Activated CD4-positive, alpha-beta T cell treated with anti-CD3 and anti-CD28 coated beads, Interleukin-2, amount 50 U/mL, for 4 hours (primary cell): Measurements from ENCODE around the gene OGFR.
"Not testable (repeated sequence)": the region's sequence is repeated elsewhere in the genome, so short reads cannot be mapped to it uniquely, and the experiment has no call there.

Experiments used
- DNase-seq, 2 experiments: peaks; one replicate each; pipeline ENCODE4 v3.0.0-alpha.2; 2020

The OGFR gene

DNA sequence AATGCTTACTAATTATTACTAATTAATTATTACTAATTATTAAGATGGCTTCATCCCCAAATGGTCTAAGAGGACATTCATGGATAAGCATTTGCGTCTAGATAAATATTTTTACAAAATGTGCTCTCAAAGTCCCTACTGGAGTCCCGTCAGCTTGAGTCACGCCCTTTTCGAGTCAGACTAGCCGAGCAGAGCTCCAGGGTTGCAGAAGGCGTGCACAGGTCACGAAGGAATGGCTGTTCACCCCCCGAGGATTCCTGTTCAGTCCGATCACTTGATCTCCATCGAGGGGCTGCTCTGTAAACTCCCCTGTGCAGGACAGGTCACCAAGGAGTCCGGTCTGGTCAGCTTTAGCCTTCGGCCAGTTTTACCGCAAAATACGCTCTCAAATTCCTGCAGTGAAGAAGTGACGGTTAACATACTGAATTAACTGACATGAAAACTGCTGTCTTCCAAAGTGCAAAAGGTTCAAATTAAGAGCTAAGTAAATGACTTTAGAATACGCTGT is 37.1 kb downstream of the OGFR start:
- DNase-seq = no peak

DNA sequence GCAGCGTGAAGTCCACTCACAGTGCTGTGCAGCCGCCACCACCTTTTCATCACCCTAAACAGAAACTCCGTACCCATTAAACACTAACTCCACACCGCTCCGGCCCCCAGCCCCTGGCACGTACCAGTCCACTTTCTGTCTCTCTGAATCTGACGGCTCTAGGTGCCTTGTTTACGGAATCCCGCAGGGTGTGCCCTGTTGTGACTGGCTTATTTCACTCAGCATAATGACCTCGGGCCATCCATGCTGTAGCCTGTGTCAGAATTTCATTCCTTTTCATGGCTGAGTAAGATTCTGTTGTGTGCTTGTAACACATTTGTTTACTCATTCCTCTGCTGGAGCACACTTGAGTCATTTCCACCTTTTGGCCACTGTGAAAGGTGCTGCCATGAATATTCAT is 39.0 kb downstream of the OGFR start:
- no peak for DNase-seq

DNA sequence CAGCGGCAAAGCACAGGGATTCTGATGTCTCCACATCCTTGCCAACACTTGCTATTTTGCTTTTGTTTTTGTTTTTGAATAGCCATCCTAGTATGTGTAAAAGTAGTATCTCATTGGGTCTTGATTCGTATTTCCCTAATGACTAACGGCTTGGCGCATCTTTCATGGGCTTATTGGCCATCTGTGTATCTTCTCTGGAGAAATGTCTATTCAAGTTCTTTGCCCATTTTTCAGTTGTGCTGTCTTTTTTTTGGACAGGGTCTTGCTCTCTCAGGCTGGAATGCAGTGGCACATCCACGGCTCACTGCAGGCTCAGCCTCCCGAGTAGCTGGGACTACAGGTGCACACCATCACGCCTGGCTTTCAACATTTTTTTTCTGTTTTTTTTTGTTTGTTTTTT is 39.5 kb downstream of the OGFR start:
- DNase-seq = no peak

DNA sequence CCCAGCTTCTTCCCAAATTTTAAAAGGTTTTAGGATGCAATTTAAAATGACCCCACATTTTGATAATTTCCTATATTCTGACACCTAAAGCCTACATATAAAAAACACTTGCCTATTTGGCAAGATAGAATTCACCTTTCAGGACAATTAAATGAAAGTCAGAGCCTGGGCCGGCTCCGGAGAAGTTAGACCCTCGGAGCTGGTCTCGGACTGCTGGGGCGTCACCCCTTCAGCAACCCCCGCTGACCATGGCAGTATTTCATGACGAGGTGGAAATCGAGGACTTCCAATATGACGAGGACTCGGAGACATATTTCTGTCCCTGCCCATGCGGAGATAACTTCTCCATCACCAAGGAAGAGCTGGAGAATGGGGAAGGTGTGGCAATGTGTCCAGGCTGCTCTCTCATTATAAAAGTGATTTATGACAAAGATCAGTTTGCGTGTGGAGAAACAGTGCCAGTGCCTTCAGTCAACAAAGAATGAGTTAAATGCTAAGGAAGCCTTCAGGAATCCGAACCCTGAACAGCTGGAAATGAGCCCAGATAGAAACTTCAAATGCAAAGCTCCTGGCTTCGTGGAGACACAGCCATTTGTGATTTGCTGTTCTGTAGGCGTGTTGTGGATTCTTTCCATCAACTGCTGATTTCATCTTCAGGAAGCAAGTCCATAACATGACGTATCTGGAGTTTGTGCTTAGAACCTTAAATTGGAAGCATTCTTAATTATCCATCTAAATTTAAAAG is 41.0 kb downstream of the OGFR start:
- DNase-seq = no peak

DNA sequence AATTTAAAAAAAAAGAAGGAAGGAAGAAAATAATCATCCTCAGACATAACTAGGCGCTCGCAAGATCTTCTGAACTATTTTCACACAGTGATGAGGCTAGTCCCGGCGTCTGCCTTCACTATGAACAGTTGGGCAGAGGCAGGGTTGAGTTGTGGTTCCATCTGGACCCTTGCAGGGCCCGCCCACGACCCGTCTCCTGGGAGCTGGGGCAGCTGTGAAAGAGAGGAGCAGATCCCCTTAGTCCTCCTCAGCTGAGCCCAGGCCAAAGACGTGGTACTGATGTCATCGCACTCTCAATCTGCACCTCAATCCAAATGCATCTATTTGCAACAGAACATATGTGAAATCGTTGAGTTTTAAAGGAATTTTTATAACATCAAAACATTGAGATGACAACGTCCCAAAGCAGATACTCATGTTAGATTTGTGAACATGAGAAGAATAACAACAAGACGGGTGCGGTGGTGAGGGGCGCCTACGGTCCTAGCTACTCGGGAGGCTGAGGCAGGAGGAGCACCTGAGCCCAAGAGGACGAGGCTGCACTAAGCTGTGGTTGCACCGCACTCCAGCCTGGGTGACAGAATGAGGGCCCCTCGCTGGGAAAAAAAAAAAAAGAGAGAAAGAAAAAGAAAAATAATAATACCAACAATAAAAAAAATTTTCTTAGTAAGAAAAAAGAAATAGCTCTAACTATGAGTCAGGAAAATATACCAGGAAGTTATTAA is 41.7 kb downstream of the OGFR start:
- DNase-seq = no peak

DNA sequence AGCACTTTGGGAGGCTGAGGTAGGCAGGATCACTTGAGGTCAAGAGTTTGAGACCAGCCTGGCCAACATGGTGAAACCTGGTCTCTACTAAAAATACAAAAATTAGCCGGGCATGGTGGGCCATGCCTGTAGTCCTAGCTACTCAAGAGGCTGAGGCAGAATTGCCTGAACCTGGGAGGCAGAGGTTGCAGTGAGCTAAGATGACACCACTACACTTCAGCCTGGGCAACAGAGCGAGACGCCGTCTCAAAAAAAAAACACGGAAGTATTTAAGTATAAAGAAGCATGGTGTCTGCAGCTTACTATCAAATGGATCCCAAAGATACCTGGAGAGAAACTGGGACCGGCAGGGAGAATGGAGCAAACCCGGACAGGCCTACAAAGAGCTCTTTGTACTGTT is 44.3 kb downstream of the OGFR start:
- not testable (repeated sequence) for DNase-seq

DNA sequence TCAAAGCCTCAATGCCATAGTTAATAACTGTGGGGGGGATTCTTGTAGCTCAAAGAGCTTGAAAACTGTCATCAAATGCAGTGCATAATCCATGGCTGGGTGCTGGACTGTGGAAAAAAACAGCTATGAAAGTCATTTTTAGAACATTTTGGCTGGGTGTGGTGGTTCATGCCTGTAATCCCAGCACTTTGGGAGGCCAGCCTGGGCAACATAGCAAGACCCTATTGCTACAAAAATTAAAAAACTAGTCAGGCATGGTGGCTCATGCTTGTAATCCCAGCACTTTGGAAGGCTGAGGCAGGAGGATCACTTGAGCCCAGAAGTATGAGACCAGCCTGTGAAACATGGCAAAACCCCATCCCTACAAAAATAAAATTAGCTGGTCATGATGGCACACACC is 44.8 kb downstream of the OGFR start:
- no peak for DNase-seq

DNA sequence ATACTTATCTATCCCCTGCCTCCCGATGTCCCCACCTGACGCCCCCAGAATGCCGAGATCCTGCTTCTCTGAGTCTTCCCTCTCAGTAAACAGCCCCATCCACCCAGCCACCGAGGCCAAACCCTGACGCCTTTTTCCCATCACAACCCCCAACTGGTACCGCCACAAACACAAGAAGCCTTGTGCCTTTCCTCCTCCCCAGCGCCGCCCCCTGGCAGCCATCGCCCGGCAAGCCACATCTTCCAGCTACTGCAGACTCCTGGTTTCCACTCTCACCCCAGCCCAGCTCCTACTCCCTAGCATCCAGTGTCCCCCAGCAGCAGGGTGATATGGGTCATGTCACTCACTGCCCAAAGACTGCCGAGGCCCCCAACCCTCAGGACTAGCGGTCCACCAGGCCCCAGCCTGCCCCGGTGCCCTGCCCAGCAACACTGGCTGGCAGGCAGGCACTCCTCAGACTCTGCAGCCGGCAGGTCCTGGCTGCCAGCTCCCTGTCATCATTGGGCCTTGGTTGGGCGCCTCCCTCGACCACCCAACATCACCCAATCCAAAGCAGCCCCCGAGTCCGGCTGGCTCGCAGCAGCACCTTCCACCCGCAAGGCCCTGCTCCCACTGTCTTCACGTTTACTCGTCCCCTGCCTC is 45.8 kb downstream of the OGFR start:
- no peak for DNase-seq

DNA sequence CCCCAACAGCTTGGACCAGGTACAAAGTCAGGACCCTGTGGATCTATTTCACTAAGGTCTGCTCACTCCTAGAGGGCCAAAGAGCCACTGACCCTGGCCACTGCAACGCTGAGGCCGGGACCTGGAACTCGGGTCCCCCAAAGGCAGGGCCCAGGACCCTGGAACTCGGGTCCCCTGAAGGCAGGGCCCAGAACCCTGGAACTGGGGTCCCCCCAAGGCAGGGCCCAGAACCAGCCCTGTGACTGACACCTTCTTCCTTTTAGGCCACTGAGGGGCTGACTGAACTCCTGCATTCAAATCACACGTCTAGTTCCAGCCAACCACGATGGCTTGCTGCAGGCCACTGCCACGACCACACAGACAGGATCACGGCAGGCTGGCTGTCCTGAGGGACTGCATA is 47.6 kb downstream of the OGFR start:
- no peak for DNase-seq

DNA sequence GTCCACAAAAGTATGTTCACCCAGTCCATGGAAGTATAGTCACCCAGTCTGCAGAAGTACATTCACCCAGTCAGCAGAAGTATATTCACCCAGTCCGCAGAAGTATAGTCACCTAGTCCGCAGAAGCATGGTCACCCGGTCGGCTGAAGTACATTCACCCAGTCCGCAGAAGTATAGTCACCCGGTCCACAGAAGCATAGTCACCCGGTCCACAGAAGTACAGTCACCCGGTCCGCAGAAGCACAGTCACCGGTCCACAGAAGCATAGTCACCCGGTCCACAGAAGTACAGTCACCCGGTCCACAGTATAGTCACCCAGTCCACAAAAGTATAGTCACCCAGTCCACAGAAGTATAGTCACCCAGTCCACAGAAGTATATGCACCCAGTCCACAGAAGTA is 48.2 kb downstream of the OGFR start:
- DNase-seq = no peak

DNA sequence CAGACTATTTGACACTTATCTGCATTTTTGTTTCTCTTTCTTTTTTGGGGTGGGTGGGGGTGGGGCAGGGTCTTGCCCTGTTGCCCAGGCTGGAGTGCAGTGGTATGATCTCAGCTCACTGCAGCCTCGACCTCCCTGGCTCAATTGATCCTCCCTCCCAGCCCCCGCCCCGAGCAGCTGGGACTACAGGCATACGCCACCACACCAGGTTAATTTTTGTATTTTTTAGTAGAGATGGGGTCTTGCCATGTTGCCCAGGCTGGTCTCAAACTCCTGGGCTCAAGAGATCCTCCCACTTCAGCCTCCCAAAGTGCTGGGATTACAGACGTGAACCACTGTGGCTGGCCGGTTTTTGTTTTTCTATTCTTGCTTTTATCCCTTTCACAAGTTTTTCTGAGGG is 48.7 kb downstream of the OGFR start:
- not testable (repeated sequence) for DNase-seq

DNA sequence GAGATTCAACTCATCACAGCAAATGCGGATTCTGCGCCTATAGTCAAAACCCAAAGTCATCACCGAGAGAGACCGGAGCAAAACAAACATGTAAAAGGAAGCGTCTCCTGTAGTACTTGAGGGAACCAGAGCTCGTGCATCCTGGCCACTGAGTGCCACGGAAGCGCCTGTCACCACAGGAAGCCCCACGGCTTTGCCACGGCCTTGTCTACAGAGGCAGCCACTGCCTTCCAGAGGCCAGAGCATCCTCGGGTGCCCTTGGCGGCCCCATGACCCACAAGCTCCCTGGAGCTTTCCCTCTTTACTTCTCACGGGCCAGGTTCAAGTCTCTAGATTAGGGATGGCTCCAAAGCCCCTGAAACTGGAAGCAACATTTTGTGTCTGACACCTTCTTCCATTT is 49.5 kb downstream of the OGFR start:
- DNase-seq = no peak

DNA sequence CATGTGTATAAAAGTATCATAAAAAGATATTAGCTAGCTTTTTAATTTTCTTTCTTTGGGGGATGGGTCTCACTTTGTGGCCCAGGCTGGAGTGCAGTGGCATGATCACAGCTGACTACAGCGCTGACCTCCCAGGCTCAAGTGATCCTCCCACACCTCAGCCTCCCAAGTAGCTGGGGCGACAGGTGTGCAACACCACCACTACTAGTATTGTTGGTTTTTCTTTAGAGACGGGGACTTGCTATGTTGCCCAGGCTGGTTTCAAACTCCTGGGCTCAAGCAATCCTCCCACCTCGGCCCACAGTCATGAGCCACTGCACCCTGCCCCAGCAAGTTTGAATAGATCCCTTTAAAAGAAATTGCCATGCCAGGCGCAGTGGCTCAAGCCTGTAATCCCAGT is 50.5 kb downstream of the OGFR start:
- no peak for DNase-seq

DNA sequence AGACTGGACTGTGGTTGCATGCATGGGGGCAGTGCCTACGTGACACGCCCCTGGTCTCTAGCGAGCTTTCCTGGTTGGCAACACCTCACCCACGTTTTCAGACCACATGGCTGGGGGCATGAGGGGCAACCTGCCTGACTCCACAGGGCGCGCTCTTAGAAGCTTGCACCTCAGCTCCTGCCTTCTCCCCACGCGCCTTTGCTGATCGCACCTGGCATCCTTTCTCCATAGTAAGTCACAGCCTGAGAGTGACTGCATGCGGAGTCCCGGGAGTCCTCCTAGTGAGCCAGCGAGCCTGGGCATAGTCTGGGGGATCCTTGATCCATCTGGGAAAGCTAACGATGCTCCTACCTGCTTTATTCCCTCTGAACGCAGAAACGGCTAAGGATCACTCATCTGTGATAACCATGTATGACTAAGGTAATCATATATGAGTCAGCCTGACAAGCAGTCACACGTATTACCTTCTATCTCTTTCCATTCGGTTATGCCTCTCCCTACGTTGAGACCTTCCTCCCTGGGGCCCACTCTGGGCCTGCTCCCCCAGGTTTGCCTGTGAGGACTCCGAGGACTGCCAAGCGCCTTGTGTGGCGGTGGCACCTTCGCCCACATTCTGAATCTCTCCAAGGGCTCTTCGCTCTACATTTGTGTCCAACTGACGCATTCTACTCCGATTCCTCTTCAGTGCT is 52.4 kb downstream of the OGFR start:
- no peak for DNase-seq

DNA sequence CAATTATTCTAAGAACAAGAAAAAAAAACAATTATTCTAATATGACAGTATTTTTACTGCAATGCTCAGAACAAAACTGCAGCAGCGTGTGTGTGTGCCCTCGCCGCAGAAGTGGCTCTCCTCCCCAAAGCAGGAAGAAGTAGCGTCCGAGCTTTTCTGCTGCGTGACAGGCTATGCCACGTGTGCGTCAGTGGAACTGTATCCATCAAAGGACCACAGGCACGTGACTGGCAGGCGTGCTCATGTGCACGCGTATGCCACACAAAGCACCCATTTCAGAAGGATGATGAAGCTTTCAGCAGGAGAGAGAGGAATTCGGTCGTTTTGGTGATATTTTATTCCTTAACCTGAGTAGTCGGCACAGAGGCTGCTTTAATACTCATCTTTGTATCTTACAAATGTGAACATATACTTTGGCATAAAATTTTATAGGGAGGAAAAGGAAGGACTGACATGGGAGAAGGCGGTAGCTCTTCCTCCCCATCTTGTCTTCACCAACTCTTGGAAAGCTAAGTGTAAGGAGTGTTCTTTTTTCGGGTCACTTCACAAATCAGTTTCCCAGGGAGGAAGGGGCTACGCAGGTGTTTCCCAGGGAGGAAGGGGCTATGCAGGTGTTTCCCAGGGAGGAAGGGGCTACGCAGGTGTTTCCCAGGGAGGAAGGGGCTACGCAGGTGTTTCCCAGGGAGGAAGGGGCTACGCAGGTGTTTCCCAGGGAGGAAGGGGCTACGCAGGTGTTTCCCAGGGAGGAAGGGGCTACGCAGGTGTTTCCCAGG is 53.6 kb downstream of the OGFR start:
- DNase-seq = no peak

DNA sequence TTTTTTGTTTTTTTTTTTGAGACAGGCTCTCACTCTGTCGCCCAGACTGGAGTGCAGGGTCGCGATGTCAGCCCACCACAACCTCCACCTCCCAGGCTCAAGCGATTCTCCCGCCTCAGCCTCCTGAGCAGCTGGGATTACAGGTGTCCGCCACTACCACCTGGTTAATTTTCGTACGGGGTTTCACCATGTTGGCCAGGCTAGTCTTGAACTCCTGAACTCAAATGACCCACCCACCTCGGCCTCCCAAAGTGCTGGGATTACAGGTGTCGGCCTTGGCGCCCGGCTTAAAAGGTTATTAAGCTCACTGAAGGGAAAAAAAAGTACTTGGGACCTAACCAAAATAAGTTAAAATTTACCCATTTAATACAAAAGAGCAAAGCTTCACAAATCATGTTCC is 55.1 kb downstream of the OGFR start:
- DNase-seq = no peak

DNA sequence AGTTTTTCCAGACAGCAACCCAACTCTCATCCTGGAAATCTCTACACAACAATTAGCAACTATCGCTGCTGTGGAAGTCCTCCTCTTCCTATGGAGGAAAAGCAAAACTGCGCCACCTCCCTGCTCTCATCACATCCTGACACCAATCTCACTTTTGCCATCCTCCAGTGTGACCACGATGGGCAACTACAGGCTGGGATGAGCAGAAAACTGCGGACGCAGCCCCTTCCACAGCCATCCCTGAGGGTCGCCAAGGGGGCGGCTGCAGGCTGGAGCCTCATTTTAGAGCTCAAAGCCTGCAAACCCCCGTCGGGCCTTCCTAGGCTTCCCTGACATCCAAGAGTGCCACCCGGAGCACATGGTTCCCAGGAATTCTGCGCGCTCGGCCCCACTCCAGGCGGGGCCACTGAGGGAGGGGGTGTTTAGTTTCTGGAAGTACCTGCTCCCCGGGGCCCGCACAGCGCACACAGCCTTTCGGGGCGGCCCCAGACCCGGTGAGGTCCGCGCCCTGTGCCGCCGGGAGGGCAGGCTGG is 55.8 kb downstream of the OGFR start:
- DNase-seq = no peak

DNA sequence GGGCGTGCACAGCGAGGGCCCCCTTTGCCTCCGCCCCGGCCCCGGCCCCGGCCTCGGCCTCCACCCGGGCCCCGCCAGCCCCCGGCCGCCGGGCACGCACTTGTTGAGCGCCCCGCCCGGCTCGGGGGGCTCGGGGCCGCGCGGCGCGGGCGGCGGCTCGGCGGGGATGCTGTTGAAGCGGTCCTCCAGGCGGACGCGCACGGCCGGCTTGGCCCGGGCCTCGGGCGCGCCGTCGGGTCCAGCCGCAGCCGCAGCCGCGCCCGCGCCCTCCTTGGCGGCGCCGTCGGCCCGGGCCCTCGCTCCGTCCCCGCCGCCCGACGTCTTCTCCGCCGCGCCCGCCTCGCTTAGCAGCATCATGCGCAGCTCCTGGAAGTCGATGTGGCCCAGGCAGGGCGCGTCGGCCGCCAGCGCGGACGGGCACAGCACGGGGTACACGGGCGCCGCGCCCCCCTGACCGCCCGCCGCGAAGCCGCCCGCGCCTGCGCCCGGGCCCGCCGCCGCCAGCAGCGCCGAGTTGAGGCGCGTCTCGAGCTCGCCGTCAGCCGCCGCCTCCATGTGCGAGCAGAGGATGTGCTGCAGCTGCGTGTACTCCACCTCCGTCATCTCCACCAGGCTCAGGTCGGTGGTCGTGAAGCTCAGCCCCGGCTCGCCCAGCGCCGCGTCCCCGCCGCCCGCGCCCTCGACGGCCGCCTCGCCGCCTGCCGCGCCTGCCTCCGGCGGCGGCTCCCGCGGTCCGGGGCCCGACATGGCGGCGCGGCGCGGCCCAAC is 56.5 kb downstream of the OGFR start:
- peak in 1 of 2 experiments; percentile 24 for DNase-seq

DNA sequence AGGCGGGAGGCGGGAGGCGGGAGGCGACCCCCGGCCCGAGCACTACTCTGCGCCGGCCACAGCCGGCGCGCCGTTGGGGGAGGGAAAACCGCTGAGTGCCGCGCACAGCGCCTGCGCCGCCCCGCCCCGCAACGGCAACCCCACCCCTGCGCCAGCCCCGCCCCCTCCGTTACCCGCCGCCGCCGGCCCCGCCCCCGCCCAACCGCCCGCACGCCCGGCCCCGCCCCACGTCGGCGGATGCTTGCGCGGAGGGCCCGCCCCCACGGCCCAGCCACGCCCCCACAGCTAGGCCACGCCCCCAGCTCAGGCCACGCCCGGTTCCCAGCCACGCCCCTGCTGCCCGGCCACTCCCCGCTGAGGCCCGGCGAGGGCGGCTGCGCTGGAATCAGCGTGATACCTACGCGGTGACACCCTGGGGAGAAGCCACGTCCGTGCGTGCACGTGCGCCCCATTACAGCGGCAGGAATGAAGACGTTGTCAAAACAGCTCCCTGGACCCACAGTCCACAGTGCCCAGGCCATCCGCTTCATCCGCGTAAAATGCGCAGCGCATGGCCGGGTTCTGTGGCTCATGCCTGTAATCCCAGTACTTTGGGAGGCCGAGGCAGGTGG is 57.2 kb downstream of the OGFR start, which contains the start of gene TCFL5:
TSS of gene TCFL5 (minus strand) at position 97 of the 611 bp plus-strand sequence. CDS start 152 bp downstream, outside the sequence.
- DNase-seq = peak; percentile 86 to 89
